ENCODE measurements around the gene RBM20.

- TF ChIP-seq FOXM1 (CRISPR knock-in tag; IDR thresholded peaks at IDR 0.05) = no peak
- TF ChIP-seq, protein P1, sequence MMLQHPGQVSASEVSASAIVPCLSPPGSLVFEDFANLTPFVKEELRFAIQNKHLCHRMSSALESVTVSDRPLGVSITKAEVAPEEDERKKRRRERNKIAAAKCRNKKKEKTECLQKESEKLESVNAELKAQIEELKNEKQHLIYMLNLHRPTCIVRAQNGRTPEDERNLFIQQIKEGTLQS (CRISPR knock-in tag; IDR thresholded peaks at IDR 0.05) = no peak
- TF ChIP-seq ZNF629 (CRISPR knock-in tag; conservative IDR thresholded peaks at IDR 0.05) = no peak
- no peak for TF ChIP-seq ZNF232 (CRISPR knock-in tag; IDR thresholded peaks at IDR 0.05; ENCODE audit: borderline replicate concordance)
- TF ChIP-seq CHD2 (IDR thresholded peaks at IDR 0.05; ENCODE audit: low read depth, low read length) = no peak
- TF ChIP-seq TCF7L2 (IDR thresholded peaks at IDR 0.05; ENCODE audit: low read depth, low read length) = no peak
- no peak for TF ChIP-seq CTCF (CRISPR knock-in tag; IDR thresholded peaks at IDR 0.05)
Observed at GRCh38 chr10:110666673-110667072, 22.5 kb downstream of the RBM20 start.
